HCT116 (cell line): ENCODE data around the gene DAPK2. TPM values are rescaled to one million over a fixed set of nuclear protein-coding genes. Genes with fewer than 3 reads are reported as not detected.

Experiments
- ATAC-seq: fragments of 200-7000 bp; cut with Tn5 transposase; 2 replicates; pipeline ENCODE4 v1.9.1; 2020; ENCODE audit warnings: mild to moderate bottlenecking, moderate library complexity
- BruUV-seq: library from RNA; stranded (reverse); fragments of 400-500 nt; replicated peaks from 2 replicates; lab custom pipeline; 2021; lab: Mats Ljungman, UMichigan
- CTCF ChIA-PET: fragments of 300-600 bp; sonication (Branson Sonifier 250); formaldehyde crosslinking; loops from one replicate; lab custom pipeline; 2021; ENCODE audit warnings: antibody characterized with exemption; lab: Charles Lee
- POLR2A ChIA-PET: fragments of 300-600, 350-600 bp; sonication (Branson Sonifier 250); formaldehyde crosslinking; loops from one replicate; lab custom pipeline; 2021; ENCODE audit warnings: antibody characterized with exemption; lab: Charles Lee
- RAD21 ChIA-PET, 2 experiments: fragments of 300-600 bp; sonication (Branson Sonifier 250); formaldehyde crosslinking; loops; one replicate each; lab custom pipeline; 2023; ENCODE audit warnings: low total read pairs in 2 of 2; ENCODE audit not compliant: uncharacterized antibody in 2 of 2, unreplicated experiment in 2 of 2, low non-redundant PET in 1 of 2; lab: Charles Lee
- DNase-seq: peaks from one replicate; pipeline ENCODE4 v3.0.0-alpha.2; 2010; ENCODE audit warnings: low read depth, low spot score
- H2AFZ ChIP-seq: fragments of 200-600 bp; shearing (Covaris generic), sonication (generic); 2 replicates; pipeline ENCODE4 v1.6.1; 2017; ENCODE audit warnings: low read depth, mixed run types, mixed read lengths, antibody characterized with exemption, low read length; ENCODE audit not compliant: poor library complexity, severe bottlenecking
- H3K27ac ChIP-seq: 2 replicates; pipeline ENCODE4 v1.5.1; 2012; ENCODE audit warnings: low read depth, low read length
- H3K27me3 ChIP-seq: fragments of 200-600 bp; sonication (generic); 2 replicates; pipeline ENCODE4 v1.6.1; 2016; ENCODE audit warnings: mixed run types, low read length, mixed read lengths; ENCODE audit not compliant: insufficient read depth
- H3K36me3 ChIP-seq, 2 experiments: fragments of 200-500 bp in 1 of 2; fragments of 200-600 bp in 1 of 2; sonication (Bioruptor generic) in 1 of 2; sonication (generic) in 1 of 2; 2 replicates each; pipeline versions ENCODE4 v1.5.1 to v1.6.1; 2014 to 2016; ENCODE audit warnings: low read length in 2 of 2, inconsistent platforms in 1 of 2, mixed read lengths in 1 of 2, mixed run types in 1 of 2; ENCODE audit not compliant: insufficient read depth in 2 of 2, control insufficient read depth in 1 of 2
- H3K4me1 ChIP-seq, 2 experiments: fragments of 200-600 bp in 1 of 2; sonication (generic) in 1 of 2; 2 replicates each; pipeline versions ENCODE4 v1.5.1 to v1.6.1; 2012 to 2017; ENCODE audit warnings: low read length in 2 of 2, inconsistent platforms in 1 of 2, mild to moderate bottlenecking in 1 of 2, mixed read lengths in 1 of 2, mixed run types in 1 of 2, moderate library complexity in 1 of 2; ENCODE audit not compliant: insufficient read depth in 2 of 2, control insufficient read depth in 1 of 2
- H3K4me2 ChIP-seq: fragments of 200-600 bp; sonication (generic); 2 replicates; pipeline ENCODE4 v1.6.1; 2017; ENCODE audit warnings: mixed run types, low read length, mixed read lengths
- H3K4me3 ChIP-seq, 2 experiments: fragments of 200-600 bp in 1 of 2; sonication (generic) in 1 of 2; replicated peaks in 1 of 2; 2 replicates each; pipeline ENCODE4 v1.5.1; 2011 to 2016; ENCODE audit warnings: low read length in 2 of 2, control low read depth in 1 of 2, low read depth in 1 of 2, mild to moderate bottlenecking in 1 of 2, mixed read lengths in 1 of 2, mixed run types in 1 of 2
- H3K79me2 ChIP-seq: fragments of 200-600 bp; sonication (generic); 2 replicates; pipeline ENCODE4 v1.6.1; 2017; ENCODE audit warnings: mild to moderate bottlenecking, mixed run types, low read length, moderate library complexity, mixed read lengths; ENCODE audit not compliant: insufficient read depth
- H3K9ac ChIP-seq: fragments of 200-600 bp; sonication (generic); 2 replicates; pipeline ENCODE4 v1.6.1; 2016; ENCODE audit warnings: low read length, mixed read lengths
- H3K9me2 ChIP-seq: fragments of 200-600 bp; sonication (generic), shearing (Covaris generic); 2 replicates; pipeline ENCODE4 v1.6.1; 2017; ENCODE audit warnings: mixed run types, mild to moderate bottlenecking, moderate library complexity; ENCODE audit not compliant: insufficient read depth
- H3K9me3 ChIP-seq, 2 experiments: fragments of 200-500 bp in 1 of 2; fragments of 200-600 bp in 1 of 2; sonication (Bioruptor generic) in 1 of 2; sonication (generic) in 1 of 2; 2 replicates each; pipeline ENCODE4 v1.6.1; 2014 to 2017; ENCODE audit warnings: low read length in 2 of 2, mixed read lengths in 2 of 2, inconsistent platforms in 1 of 2, low read depth in 1 of 2, mild to moderate bottlenecking in 1 of 2, mixed run types in 1 of 2, moderate library complexity in 1 of 2; ENCODE audit not compliant: control insufficient read depth in 1 of 2, insufficient read depth in 1 of 2
- H4K20me1 ChIP-seq: fragments of 200-600 bp; sonication (generic), shearing (Covaris generic); 2 replicates; pipeline ENCODE4 v1.6.1; 2017; ENCODE audit warnings: mixed run types, mild to moderate bottlenecking, moderate library complexity; ENCODE audit not compliant: insufficient read depth
- ATF3 ChIP-seq: IDR thresholded peaks from 2 replicates; pipeline ENCODE4 v1.6.1; 2012
- CBX3 ChIP-seq: IDR thresholded peaks from 2 replicates; pipeline ENCODE4 v1.6.1; 2012; ENCODE audit warnings: low read depth
- CEBPB ChIP-seq: IDR thresholded peaks from 2 replicates; pipeline ENCODE4 v1.6.1; 2012; ENCODE audit warnings: low read depth
- CTCF ChIP-seq, 3 experiments: fragments of 200-600 bp in 1 of 3; sonication (generic) in 1 of 3; IDR thresholded peaks in 2 of 3; conservative IDR thresholded peaks in 1 of 3; 2 replicates each; pipeline ENCODE4 v1.5.1; 2012 to 2017; ENCODE audit warnings: low read depth in 2 of 3, low read length in 2 of 3, antibody characterized with exemption in 1 of 3, borderline replicate concordance in 1 of 3, control low read depth in 1 of 3, mild to moderate bottlenecking in 1 of 3, mixed read lengths in 1 of 3, mixed run types in 1 of 3, moderate library complexity in 1 of 3; ENCODE audit not compliant: insufficient read depth in 1 of 3
- EZH2 ChIP-seq: fragments of 200-600 bp; sonication (generic); IDR thresholded peaks from 2 replicates; pipeline ENCODE4 v1.6.1; 2017; ENCODE audit warnings: antibody characterized with exemption, mixed run types
- FOSL1 ChIP-seq: IDR thresholded peaks from 2 replicates; pipeline ENCODE4 v1.6.1; 2012; ENCODE audit warnings: low read depth
- JUND ChIP-seq: IDR thresholded peaks from 2 replicates; pipeline ENCODE4 v1.6.1; 2012
- POLR2A ChIP-seq: IDR thresholded peaks from 2 replicates; pipeline ENCODE4 v1.7.0; 2011; ENCODE audit warnings: borderline replicate concordance; ENCODE audit not compliant: insufficient read depth, insufficient read length; ENCODE audit errors: extremely low read depth
- POLR2AphosphoS5 ChIP-seq: IDR thresholded peaks from 2 replicates; pipeline ENCODE4 v1.6.1; 2011; ENCODE audit warnings: mild to moderate bottlenecking, low read depth, low read length, moderate library complexity
- RAD21 ChIP-seq: IDR thresholded peaks from 2 replicates; pipeline ENCODE4 v1.6.1; 2012; ENCODE audit warnings: low read depth, mild to moderate bottlenecking
- SIN3A ChIP-seq: IDR thresholded peaks from 2 replicates; pipeline ENCODE4 v1.6.1; 2012; ENCODE audit warnings: low read depth
- SP1 ChIP-seq: IDR thresholded peaks from 2 replicates; pipeline ENCODE4 v1.6.1; 2012; ENCODE audit warnings: low read depth
- TCF7L2 ChIP-seq: IDR thresholded peaks from 2 replicates; pipeline ENCODE4 v1.7.0; 2011; ENCODE audit warnings: borderline replicate concordance, inconsistent platforms; ENCODE audit not compliant: insufficient read depth, insufficient read length; ENCODE audit errors: extremely low read depth
- YY1 ChIP-seq: IDR thresholded peaks from 2 replicates; pipeline ENCODE4 v1.6.1; 2011; ENCODE audit warnings: low read length, low read depth, moderate library complexity, mild to moderate bottlenecking; ENCODE audit not compliant: insufficient replicate concordance; ENCODE audit errors: extremely low read depth
- ZFX ChIP-seq: fragments of 450-650 bp; IDR thresholded peaks from 2 replicates; pipeline ENCODE4 v1.6.1; 2017
- ZNF274 ChIP-seq: fragments of 200-500 bp; sonication (Bioruptor generic); IDR thresholded peaks from 2 replicates; pipeline ENCODE4 v1.6.1; 2014; ENCODE audit warnings: mild to moderate bottlenecking, low read depth, low read length, inconsistent platforms
- intact Hi-C: fragments of 100-400 bp; cut with micrococcal nuclease; formaldehyde crosslinking; loops from 2 replicates; pipeline ENCODE4 v1.10.0; 2022
- total RNA-seq: library from RNA; stranded (reverse); gene quantifications from one replicate; pipeline ENCODE4 v1.2.1, GENCODE V29; 2021; ENCODE audit not compliant: unreplicated experiment

DAPK2 gene
- total RNA-seq, 1 experiment from 2014 or later, result 4.8 TPM

GRCh38 chr15:64048781-64049460 lies 2.6 kb upstream of the DAPK2 start:
- BruUV-seq, result no TSS peak
- H3K4me2 ChIP-seq, result no peak overlapping the region
- ChIA-PET RAD21 (no interaction called here), CTCF (no interaction called here), POLR2A (no interaction called here)
- no peaks in the 10 kb centered on the region for H3K9me3 ChIP-seq
- intact Hi-C loops, result loop anchor here (5.0 to 10.0 kb wide), 2 partner anchors 134 to 297 kb away; no protein-coding TSS in a partner anchor
- no peaks in the 10 kb centered on the region for H4K20me1 ChIP-seq
- H3K4me1 ChIP-seq, result peaks cover 5 to 14% of the 10 kb centered on the region in 2 experiments; a peak in 2 of 4 replicates
- no peak overlapping the region for H3K9ac ChIP-seq
- DNase-seq (no peak), ATAC-seq (no peak)
- TF ChIP-seq CBX3 (no peak), TCF7L2 (no peak), FOSL1 (no peak), CEBPB (no peak), ZFX (no peak), SP1 (no peak), YY1 (no peak), POLR2AphosphoS5 (no peak), RAD21 (no peak), EZH2 (no peak), POLR2A (no peak), ZNF274 (no peak), ATF3 (no peak), SIN3A (no peak), CTCF (IDR thresholded peaks at IDR 0.05 in 2 of 3, conservative IDR thresholded peaks at IDR 0.05 in 1 of 3; ENCODE audit: borderline replicate concordance in 1 of 3, insufficient read depth in 1 of 3, low read depth in 2 of 3, low read length in 2 of 3) (no peak), JUND (no peak)
- no peaks in the 10 kb centered on the region for H3K79me2 ChIP-seq
- H3K4me3 ChIP-seq, result no peak overlapping the region
- no peaks in the 10 kb centered on the region for H3K27me3 ChIP-seq
- no peaks in the 10 kb centered on the region for H3K9me2 ChIP-seq
- H3K27ac ChIP-seq, result no peak overlapping the region
- H3K36me3 ChIP-seq, result no peaks in the 10 kb centered on the region
- no peak overlapping the region for H2AFZ ChIP-seq
